Naive thymus-derived CD8-positive, alpha-beta T cell (primary cell): ENCODE results near the gene MINK1. TPM values are rescaled to one million over a fixed set of nuclear protein-coding genes. Genes with fewer than 3 reads are reported as not detected.

Experiments used
- ATAC-seq, 2 donors: fragments of 150-1000 bp; cut with Tn5 transposase in 1 of 2; sonication (Bioruptor Pico), chemical (Tn5 transposase) in 1 of 2; 1 replicate in 1 of 2; 2 replicates in 1 of 2; pipeline ENCODE4 v1.10.0; 2021; ENCODE audit warnings: mild to moderate bottlenecking in 2 of 2, moderate library complexity in 2 of 2
- POLR2A ChIA-PET: fragments of 350-600 bp; sonication (Branson Sonifier 250); formaldehyde crosslinking; loops from one replicate; lab custom pipeline; 2021; ENCODE audit warnings: antibody characterized with exemption; lab: Charles Lee
- DNase-seq, 10 donors: peaks; one replicate each; pipeline versions ENCODE4 v3.0.0 to v3.0.0-alpha.2; 2020 to 2022
- H3K27ac Mint-ChIP-seq, 10 donors: one replicate each; pipeline ENCODE4 v1.8.0; 2020 to 2022; ENCODE audit warnings: mild to moderate bottlenecking in 10 of 10, mixed read lengths in 10 of 10, moderate library complexity in 4 of 10, inconsistent platforms in 1 of 10
- H3K27me3 Mint-ChIP-seq, 5 donors: one replicate each; pipeline ENCODE4 v1.8.0; 2021 to 2022; ENCODE audit warnings: mixed read lengths in 5 of 5
- H3K36me3 Mint-ChIP-seq, 3 donors: one replicate each; pipeline ENCODE4 v1.8.0; 2020 to 2022; ENCODE audit warnings: mixed read lengths in 3 of 3, mild to moderate bottlenecking in 2 of 3, inconsistent platforms in 1 of 3
- H3K4me1 Mint-ChIP-seq, 4 donors: one replicate each; pipeline ENCODE4 v1.8.0; 2021 to 2022; ENCODE audit warnings: mixed read lengths in 4 of 4
- H3K4me3 Mint-ChIP-seq, 10 donors: one replicate each; pipeline ENCODE4 v1.8.0; 2020 to 2022; ENCODE audit warnings: mild to moderate bottlenecking in 10 of 10, mixed read lengths in 10 of 10, moderate library complexity in 6 of 10, inconsistent platforms in 1 of 10
- H3K9me3 Mint-ChIP-seq, 9 donors: one replicate each; pipeline ENCODE4 v1.8.0; 2020 to 2022; ENCODE audit warnings: mixed read lengths in 9 of 9, mild to moderate bottlenecking in 3 of 9, inconsistent platforms in 1 of 9, moderate library complexity in 1 of 9
- polyA plus RNA-seq, 3 donors: library from polyadenylated mRNA; unstranded; fragments of 300-500 nt; fragmentation: Illumina TruSeq; gene quantifications; one replicate each; pipeline ENCODE4 v1.2.3, GENCODE V29; 2021
- total RNA-seq, 8 experiments: library from RNA in 2 of 8; stranded (reverse) in 2 of 8; gene quantifications; one replicate each; pipeline ENCODE4 v1.2.3 and lab custom pipeline; 2021 to 2026

Gene MINK1
- total and polyA plus RNA-seq, 5 experiments from 2014 or later: 4.1 to 117 (median 12.9) TPM

GRCh38 chr17:4796552-4796920, 36.6 kb upstream of the MINK1 start:
- Mint-ChIP-seq H3K27me3 (peaks cover 0 to 5% (median 0%) of the 10 kb centered on the region in 5 donors), H3K36me3 (peaks cover 0 to 23% (median 0%) of the 10 kb centered on the region in 3 donors), H3K4me3 (peak overlapping the region; percentile 97 to 100 (median 100)), H3K27ac (peak overlapping the region; percentile 97 to 99 (median 99)), H3K4me1 (peaks cover 8 to 17% (median 16%) of the 10 kb centered on the region in 4 donors), H3K9me3 (no peaks in the 10 kb centered on the region)
- ATAC-seq: no peak
- POLR2A ChIA-PET: interaction anchor here (1.1 to 2.4 kb wide), 7 partner anchors 10 to 90 kb away, joined by 3 to 20 read pairs (median 5); partner anchors contain the start of genes ARRB2, MINK1 and PLD2
- no peak for DNase-seq

DNA sequence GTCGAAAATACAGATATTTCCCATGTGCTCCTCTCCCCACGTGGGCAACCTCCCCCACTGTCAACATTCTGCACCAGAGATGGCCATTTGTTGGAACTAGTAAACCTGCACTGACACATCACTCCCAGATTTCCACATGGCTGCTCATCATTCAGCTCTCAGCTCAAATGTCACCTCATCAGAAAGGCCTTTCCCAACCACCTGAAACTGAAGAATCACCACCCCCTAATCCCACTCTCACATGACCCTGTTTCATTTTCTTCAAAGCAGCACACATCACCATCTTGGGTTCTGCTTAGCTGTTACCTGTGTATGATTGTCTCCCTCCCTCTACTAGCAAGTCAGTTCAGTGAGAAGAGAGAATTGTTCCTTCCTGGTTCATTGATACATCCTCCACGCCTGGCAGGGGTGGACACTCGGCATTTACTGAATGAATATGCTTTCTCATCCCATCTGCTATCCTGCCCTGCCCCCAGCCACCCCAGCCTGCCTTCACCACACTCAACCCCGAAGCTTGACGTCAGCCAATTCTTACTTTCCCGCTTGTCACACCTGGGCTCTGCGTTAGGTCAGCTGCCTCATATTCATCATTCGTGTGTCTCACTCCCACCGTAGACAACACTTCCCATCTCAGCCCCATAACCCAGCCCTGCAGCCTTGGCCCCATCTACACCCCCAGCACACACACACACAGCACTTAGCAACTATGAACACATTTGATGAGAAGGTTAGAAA, 32.5 kb upstream of the MINK1 start:
- no peaks in the 10 kb centered on the region for H3K27me3 Mint-ChIP-seq
- H3K27ac Mint-ChIP-seq: peak overlapping the region in 2 of 10 donors; percentile 21 to 43
- H3K4me1 Mint-ChIP-seq: peaks cover 8 to 16% (median 15%) of the 10 kb centered on the region in 4 donors
- peaks cover 0 to 23% (median 0%) of the 10 kb centered on the region in 3 donors for H3K36me3 Mint-ChIP-seq
- DNase-seq (no peak), ATAC-seq (no peak)
- H3K9me3 Mint-ChIP-seq: no peaks in the 10 kb centered on the region
- H3K4me3 Mint-ChIP-seq: no peak overlapping the region
- POLR2A ChIA-PET: interaction anchor here (0.5 to 3.2 kb wide), 2 partner anchors 11 to 22 kb away, joined by 5 to 16 read pairs; partner anchors contain the start of gene GLTPD2

DNA sequence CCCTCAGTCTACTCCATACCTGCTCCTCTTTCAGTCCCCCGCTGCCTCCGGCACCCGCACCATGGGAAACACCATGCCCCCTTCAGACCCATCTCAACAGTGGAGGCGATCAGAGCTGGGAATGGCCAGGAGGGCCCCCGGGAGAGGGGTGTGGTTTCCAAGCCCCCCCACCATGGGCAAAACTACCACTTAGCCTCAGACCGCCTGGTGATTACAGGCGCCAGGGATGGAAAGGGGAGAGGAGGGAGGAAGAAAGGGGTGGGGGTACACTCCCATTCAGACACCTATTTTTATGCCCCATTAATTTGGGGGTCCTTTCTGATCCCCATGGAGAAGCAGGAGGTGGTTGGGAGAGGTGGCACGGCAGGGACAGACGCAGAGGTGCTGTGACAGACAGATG, 30.9 kb upstream of the MINK1 start, which contains the start of gene C17orf114:
Gene C17orf114 (minus strand): TSS at position 101 of the 400 bp plus-strand sequence.
- no peak for DNase-seq
- no peak for ATAC-seq
- POLR2A ChIA-PET: no interaction called here
- Mint-ChIP-seq H3K9me3 (no peaks in the 10 kb centered on the region), H3K27ac (peak within 1 kb of the TSS in 2 of 10 donors; percentile 43 to 81), H3K4me3 (no peak within 1 kb of the TSS), H3K27me3 (no peaks in the 10 kb centered on the region), H3K36me3 (peaks cover 0 to 20% (median 0%) of the 10 kb centered on the region in 3 donors), H3K4me1 (peaks cover 0 to 6% (median 3%) of the 10 kb centered on the region in 4 donors)

GRCh38 chr17:4806456-4806776, 26.7 kb upstream of the MINK1 start:
- POLR2A ChIA-PET: interaction anchor here (0.9 to 3.1 kb wide), 8 partner anchors 10 to 663 kb away, joined by 3 to 20 read pairs (median 5); partner anchors contain the start of genes ARRB2, C17orf107, GLTPD2 and PSMB6
- Mint-ChIP-seq H3K4me3 (peak overlapping the region; percentile 60 to 88 (median 76)), H3K27ac (peak overlapping the region in 5 of 10 donors; percentile 52 to 78 (median 73)), H3K36me3 (peaks cover 0 to 2% (median 0%) of the 10 kb centered on the region in 3 donors), H3K9me3 (no peaks in the 10 kb centered on the region), H3K27me3 (no peaks in the 10 kb centered on the region), H3K4me1 (peaks cover 0 to 22% (median 8%) of the 10 kb centered on the region in 4 donors)
- DNase-seq (no peak), ATAC-seq (no peak)

- H3K4me1 Mint-ChIP-seq: peaks cover 0 to 22% (median 8%) of the 10 kb centered on the region in 4 donors
- H3K27me3 Mint-ChIP-seq: no peaks in the 10 kb centered on the region
- DNase-seq (peak; percentile 74 to 91 (median 80)), ATAC-seq (peak; percentile 95 to 97)
- H3K27ac Mint-ChIP-seq: peak within 1 kb of the TSS in 5 of 10 donors; percentile 52 to 78 (median 74)
- H3K9me3 Mint-ChIP-seq: no peaks in the 10 kb centered on the region
- peaks cover 0 to 2% (median 0%) of the 10 kb centered on the region in 3 donors for H3K36me3 Mint-ChIP-seq
- POLR2A ChIA-PET: interaction anchor here (0.5 to 3.1 kb wide), 9 partner anchors 10 to 160 kb away, joined by 3 to 20 read pairs (median 4); partner anchors contain the start of genes ARRB2, C17orf107, GLTPD2 and PSMB6
- H3K4me3 Mint-ChIP-seq: peak within 1 kb of the TSS; percentile 60 to 90 (median 80)
These were observed 26.1 kb upstream of the MINK1 start, which contains the start of gene PLD2 for GRCh38 chr17:4806777-4807604. PLD2 (plus strand) TSS chr17:4807152; CDS start chr17:4807773, 621 bp downstream.

- no peak for DNase-seq
- Mint-ChIP-seq H3K4me1 (peaks cover 0 to 24% (median 8%) of the 10 kb centered on the region in 4 donors), H3K4me3 (peak overlapping the region; percentile 60 to 90 (median 78)), H3K9me3 (no peaks in the 10 kb centered on the region), H3K36me3 (peaks cover 0 to 2% (median 0%) of the 10 kb centered on the region in 3 donors), H3K27ac (peak overlapping the region in 4 of 10 donors; percentile 18 to 77 (median 26)), H3K27me3 (no peaks in the 10 kb centered on the region)
- ATAC-seq: no peak
- POLR2A ChIA-PET: interaction anchor here (0.5 to 3.1 kb wide), 6 partner anchors 11 to 160 kb away, joined by 3 to 20 read pairs (median 9); partner anchors contain the start of genes ARRB2, GLTPD2, PSMB6 and SPAG7
These were observed 25.3 kb upstream of the MINK1 start for GRCh38 chr17:4807605-4808377.

GRCh38 chr17:4808378-4808767, 24.8 kb upstream of the MINK1 start:
- no peak for ATAC-seq
- peak overlapping the region; percentile 52 to 90 (median 78) for H3K4me3 Mint-ChIP-seq

GRCh38 chr17:4810696-4811290, 22.3 kb upstream of the MINK1 start:
- peak overlapping the region in 1 of 10 donors; percentile 26 for H3K4me3 Mint-ChIP-seq
- peaks cover 0 to 24% (median 9%) of the 10 kb centered on the region in 4 donors for H3K4me1 Mint-ChIP-seq
- POLR2A ChIA-PET: interaction anchor here (0.6 to 1.6 kb wide), 2 partner anchors 15 to 107 kb away, joined by 3 to 5 read pairs; partner anchors contain the start of genes PELP1 and PSMB6
- H3K36me3 Mint-ChIP-seq: peaks cover 0 to 7% (median 0%) of the 10 kb centered on the region in 3 donors
- H3K27ac Mint-ChIP-seq: peak overlapping the region in 3 of 10 donors; percentile 28 to 60 (median 31)
- no peaks in the 10 kb centered on the region for H3K9me3 Mint-ChIP-seq
- ATAC-seq (no peak), DNase-seq (no peak)
- no peaks in the 10 kb centered on the region for H3K27me3 Mint-ChIP-seq

More at GRCh38 chr17:4808378-4808767, 24.8 kb upstream of the MINK1 start:
- H3K9me3 Mint-ChIP-seq: no peaks in the 10 kb centered on the region
- peaks cover 0 to 24% (median 8%) of the 10 kb centered on the region in 4 donors for H3K4me1 Mint-ChIP-seq
- no peaks in the 10 kb centered on the region for H3K27me3 Mint-ChIP-seq
- POLR2A ChIA-PET: interaction anchor here (2.6 to 3.1 kb wide), 2 partner anchors 12 to 99 kb away, joined by 14 to 20 read pairs; partner anchors contain the start of genes ARRB2 and PSMB6
- peak overlapping the region in 5 of 10 donors; percentile 26 to 84 (median 37) for H3K27ac Mint-ChIP-seq
- no peak for DNase-seq
- peaks cover 0 to 2% (median 0%) of the 10 kb centered on the region in 3 donors for H3K36me3 Mint-ChIP-seq

- Mint-ChIP-seq H3K4me3 (peak overlapping the region in 1 of 10 donors; percentile 41), H3K27me3 (no peaks in the 10 kb centered on the region), H3K9me3 (no peaks in the 10 kb centered on the region), H3K36me3 (peaks cover 0 to 7% (median 2%) of the 10 kb centered on the region in 3 donors), H3K4me1 (peaks cover 0 to 19% (median 6%) of the 10 kb centered on the region in 4 donors), H3K27ac (no peak overlapping the region)
- ATAC-seq: no peak
- POLR2A ChIA-PET: interaction anchor here (1.6 kb wide), 1 partner anchor 15 kb away, joined by 5 read pairs; the partner anchor contains the start of gene PSMB6
- DNase-seq: no peak
These were observed 21.7 kb upstream of the MINK1 start for GRCh38 chr17:4811471-4811870.

DNA sequence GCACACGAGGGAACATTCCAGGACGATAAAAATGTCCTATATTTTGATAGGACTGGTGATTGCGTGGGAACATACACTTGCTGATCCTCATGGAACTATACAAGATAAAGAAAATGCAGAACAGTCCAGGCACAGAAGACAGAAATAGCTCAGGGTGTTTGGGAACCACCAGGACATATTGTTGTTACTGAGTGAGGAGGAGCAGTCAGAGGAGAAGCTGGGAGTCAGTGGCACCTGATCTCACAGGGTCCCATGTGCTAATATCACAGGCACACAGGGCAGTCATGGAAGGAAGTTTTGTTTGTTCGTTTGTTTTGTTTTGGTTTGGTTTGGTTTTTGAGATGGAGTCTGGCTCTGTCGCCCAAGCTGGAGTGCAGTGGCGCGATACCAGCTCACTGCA, 20.4 kb upstream of the MINK1 start:
- Mint-ChIP-seq H3K27me3 (no peaks in the 10 kb centered on the region), H3K4me3 (no peak overlapping the region), H3K4me1 (peaks cover 0 to 16% (median 6%) of the 10 kb centered on the region in 4 donors), H3K27ac (peak overlapping the region in 1 of 10 donors; percentile 49), H3K9me3 (no peaks in the 10 kb centered on the region), H3K36me3 (peaks cover 0 to 11% (median 2%) of the 10 kb centered on the region in 3 donors)
- no peak for ATAC-seq
- POLR2A ChIA-PET: interaction anchor here (0.6 to 1.1 kb wide), 2 partner anchors 42 to 80 kb away, joined by 3 read pairs; no protein-coding TSS in a partner anchor
- DNase-seq: no peak
